ENCODE data around the gene ATAD5. TPM values are rescaled to one million over a fixed set of nuclear protein-coding genes. Genes with fewer than 3 reads are reported as not detected.
"Not testable (repeated sequence)": the region's sequence is repeated elsewhere in the genome, so short reads cannot be mapped to it uniquely, and the experiment has no call there.

ATAD5 gene
- polyA plus RNA-seq, 1 donor from 2014 or later = 6.3 TPM

GRCh38 chr17:30821871-30822723, 9.7 kb upstream of the ATAD5 start:
- Histone ChIP-seq H3K9me2 (ENCODE audit: insufficient read depth, low read length) (no peaks in the 10 kb centered on the region), H3K36me3 (ENCODE audit: insufficient read depth, low read length) (no peaks in the 10 kb centered on the region), H3F3A (ENCODE audit: insufficient read depth, low read length, poor library complexity, severe bottlenecking) (no peaks in the 10 kb centered on the region), H3K9me3 (ENCODE audit: low read length) (no peaks in the 10 kb centered on the region), H3K9ac (ENCODE audit: low read length) (no peak overlapping the region), H3K27me3 (ENCODE audit: insufficient read depth, low read depth, low read length) (no peaks in the 10 kb centered on the region), H2AFZ (ENCODE audit: low read depth, low read length) (no peak overlapping the region), H3K4me2 (ENCODE audit: low read length) (no peak overlapping the region), H4K20me1 (ENCODE audit: insufficient read depth) (no peaks in the 10 kb centered on the region), H3K27ac (ENCODE audit: low read length) (no peak overlapping the region), H3K4me3 (ENCODE audit: low read length) (no peak overlapping the region), H3K79me2 (replicated peaks; ENCODE audit: insufficient read depth, low read length) (peaks cover 10% of the 10 kb centered on the region)
- TF ChIP-seq POLR2AphosphoS5 (IDR thresholded peaks at IDR 0.05) (no peak), EP300 (conservative IDR thresholded peaks at IDR 0.05; ENCODE audit: poor library complexity, severe bottlenecking) (no peak), TAF1 (IDR thresholded peaks at IDR 0.05; ENCODE audit: low read depth) (no peak), RAD21 (conservative IDR thresholded peaks at IDR 0.05) (no peak), REST (IDR thresholded peaks at IDR 0.05; ENCODE audit: borderline replicate concordance) (no peak), EZH2 (IDR thresholded peaks at IDR 0.05; ENCODE audit: borderline replicate concordance, insufficient read depth, low read length, poor library complexity, severe bottlenecking) (no peak), MXI1 (conservative IDR thresholded peaks at IDR 0.05; ENCODE audit: poor library complexity, severe bottlenecking) (no peak), SMC3 (conservative IDR thresholded peaks at IDR 0.05; ENCODE audit: poor library complexity) (no peak), CTCF (IDR thresholded peaks at IDR 0.05; ENCODE audit: poor library complexity, severe bottlenecking) (no peak)

GRCh38 chr17:30822919-30823318, 8.8 kb upstream of the ATAD5 start:
- not testable (repeated sequence) for H3K27ac ChIP-seq (ENCODE audit: low read length); H2AFZ ChIP-seq (ENCODE audit: low read depth, low read length); H3K4me2 ChIP-seq (ENCODE audit: low read length); H3K27me3 ChIP-seq (ENCODE audit: insufficient read depth, low read depth, low read length); H3F3A ChIP-seq (ENCODE audit: insufficient read depth, low read length, poor library complexity, severe bottlenecking); H3K4me3 ChIP-seq (ENCODE audit: low read length); H3K36me3 ChIP-seq (ENCODE audit: insufficient read depth, low read length); H3K9ac ChIP-seq (ENCODE audit: low read length); H3K9me2 ChIP-seq (ENCODE audit: insufficient read depth, low read length); H4K20me1 ChIP-seq (ENCODE audit: insufficient read depth); H3K9me3 ChIP-seq (ENCODE audit: low read length)
- H3K79me2 ChIP-seq (replicated peaks; ENCODE audit: insufficient read depth, low read length) = peaks cover 10% of the 10 kb centered on the region

All from neural cell (in vitro differentiated cells).